ENCODE results near the gene NEK2. TPM values are rescaled to one million over a fixed set of nuclear protein-coding genes. Genes with fewer than 3 reads are reported as not detected.

The NEK2 gene
- total and polyA plus RNA-seq, 2 of the 13 experiments (the other 11 are each of a cell fraction or from before 2014, with no cell fraction given), result 10.9 to 40.8 TPM

- TF ChIP-seq HNF1A (IDR thresholded peaks at IDR 0.05; ENCODE audit: low read depth) (peak; percentile 80), HNF1A (CRISPR knock-in tag; IDR thresholded peaks at IDR 0.05; ENCODE audit: borderline replicate concordance) (peak; percentile 86; the same call in 1 of the 2 replicates), ZNF207 (IDR thresholded peaks at IDR 0.05; ENCODE audit: borderline replicate concordance) (no peak), NCOA2 (CRISPR knock-in tag; IDR thresholded peaks at IDR 0.05) (peak; percentile 57), PHF21A (CRISPR knock-in tag; IDR thresholded peaks at IDR 0.05) (peak; percentile 97), ZSCAN12 (CRISPR knock-in tag; IDR thresholded peaks at IDR 0.05) (no peak), RORA (CRISPR knock-in tag; IDR thresholded peaks at IDR 0.05) (no peak), ATF7-NPFF (CRISPR knock-in tag; IDR thresholded peaks at IDR 0.05; ENCODE audit: low read depth) (no peak), NAIF1 (CRISPR knock-in tag; IDR thresholded peaks at IDR 0.05; ENCODE audit: borderline replicate concordance) (peak; percentile 96), ZFY (CRISPR knock-in tag; IDR thresholded peaks at IDR 0.05) (peak; percentile 3; the same call in 1 of the 2 replicates), MED13 (CRISPR knock-in tag; IDR thresholded peaks at IDR 0.05) (peak; percentile 48; the same call in 1 of the 2 replicates), PAXIP1 (CRISPR knock-in tag; conservative IDR thresholded peaks at IDR 0.05) (peak; percentile 99), ZNF800 (CRISPR knock-in tag; IDR thresholded peaks at IDR 0.05) (peak; percentile 48; the same call in 1 of the 2 replicates), ZNF441 (CRISPR knock-in tag; IDR thresholded peaks at IDR 0.05; ENCODE audit: borderline replicate concordance) (peak; percentile 84; the same call in 1 of the 2 replicates), PTBP1 (IDR thresholded peaks at IDR 0.05; ENCODE audit: low read depth, low read length, poor library complexity, severe bottlenecking) (peak; percentile 9), JUNB (CRISPR knock-in tag; IDR thresholded peaks at IDR 0.05; ENCODE audit: borderline replicate concordance) (peak; percentile 99)
Measured at GRCh38 chr1:211675230-211676105, at the start of gene NEK2 (continued).

Data from HepG2 (cell line).